ENCODE results near the gene SEMA4F.

GRCh38 chr2:74648009-74648443 is 6.0 kb upstream of the SEMA4F start, which contains the start of gene M1AP:
- no peak for TF ChIP-seq CTCF (IDR thresholded peaks at IDR 0.05)
- no peak for TF ChIP-seq POLR2A (IDR thresholded peaks at IDR 0.05)
